ENCODE data around the gene NUP62. TPM values are rescaled to one million over a fixed set of nuclear protein-coding genes. Genes with fewer than 3 reads are reported as not detected.

NUP62 gene
- total RNA-seq, 1 donor from 2014 or later = 38.8 TPM

DNA sequence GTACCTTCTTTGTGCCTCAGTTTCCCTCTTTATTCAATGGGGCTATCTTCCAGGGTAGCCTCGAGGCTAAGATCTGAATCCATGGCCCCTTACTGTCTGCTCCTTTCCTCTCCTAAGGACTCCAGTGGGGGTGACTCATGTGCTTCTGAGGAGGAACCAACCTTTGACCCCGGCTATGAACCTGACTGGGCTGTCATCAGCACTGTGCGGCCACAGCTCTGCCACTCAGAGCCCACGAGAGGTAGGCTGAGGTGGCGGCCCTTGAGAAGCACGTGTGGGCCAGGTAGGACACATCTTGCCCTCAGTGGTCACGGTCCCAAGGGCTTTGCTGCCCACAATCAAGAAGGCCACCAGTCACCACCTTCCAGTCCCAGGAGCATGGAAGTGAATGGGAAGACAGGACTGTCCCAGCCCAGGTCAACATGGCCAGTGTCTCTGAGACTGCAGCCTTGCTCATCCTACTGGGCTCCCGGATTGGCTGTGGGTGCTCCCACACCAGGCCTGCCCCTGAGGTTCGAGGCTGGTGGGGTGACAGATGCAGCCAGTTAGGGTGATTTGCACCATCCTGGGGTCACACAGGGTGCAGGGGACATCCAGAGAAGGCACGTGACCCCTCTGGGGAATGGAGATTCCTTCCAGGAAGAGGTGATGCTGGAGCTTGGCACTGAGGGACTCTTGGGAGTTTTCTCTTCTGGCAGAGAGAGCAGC lies 49.0 kb downstream of the NUP62 start:
- TF ChIP-seq, protein P1, sequence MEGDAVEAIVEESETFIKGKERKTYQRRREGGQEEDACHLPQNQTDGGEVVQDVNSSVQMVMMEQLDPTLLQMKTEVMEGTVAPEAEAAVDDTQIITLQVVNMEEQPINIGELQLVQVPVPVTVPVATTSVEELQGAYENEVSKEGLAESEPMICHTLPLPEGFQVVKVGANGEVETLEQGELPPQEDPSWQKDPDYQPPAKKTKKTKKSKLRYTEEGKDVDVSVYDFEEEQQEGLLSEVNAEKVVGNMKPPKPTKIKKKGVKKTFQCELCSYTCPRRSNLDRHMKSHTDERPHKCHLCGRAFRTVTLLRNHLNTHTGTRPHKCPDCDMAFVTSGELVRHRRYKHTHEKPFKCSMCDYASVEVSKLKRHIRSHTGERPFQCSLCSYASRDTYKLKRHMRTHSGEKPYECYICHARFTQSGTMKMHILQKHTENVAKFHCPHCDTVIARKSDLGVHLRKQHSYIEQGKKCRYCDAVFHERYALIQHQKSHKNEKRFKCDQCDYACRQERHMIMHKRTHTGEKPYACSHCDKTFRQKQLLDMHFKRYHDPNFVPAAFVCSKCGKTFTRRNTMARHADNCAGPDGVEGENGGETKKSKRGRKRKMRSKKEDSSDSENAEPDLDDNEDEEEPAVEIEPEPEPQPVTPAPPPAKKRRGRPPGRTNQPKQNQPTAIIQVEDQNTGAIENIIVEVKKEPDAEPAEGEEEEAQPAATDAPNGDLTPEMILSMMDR (IDR thresholded peaks at IDR 0.05) = no peak
- intact Hi-C loops (cut with DNase I) = no loop called here
- Histone ChIP-seq H3K27ac (no peak overlapping the region), H3K9me3 (no peaks in the 10 kb centered on the region), H3K4me1 (peaks cover 11 to 17% of the 10 kb centered on the region in 2 donors), H3K36me3 (peaks cover 62 to 63% of the 10 kb centered on the region in 2 donors), H3K4me3 (no peak overlapping the region), H3K27me3 (no peaks in the 10 kb centered on the region)
- DNase-seq (ENCODE audit: low spot score in 2 of 2) = no peak

DNA sequence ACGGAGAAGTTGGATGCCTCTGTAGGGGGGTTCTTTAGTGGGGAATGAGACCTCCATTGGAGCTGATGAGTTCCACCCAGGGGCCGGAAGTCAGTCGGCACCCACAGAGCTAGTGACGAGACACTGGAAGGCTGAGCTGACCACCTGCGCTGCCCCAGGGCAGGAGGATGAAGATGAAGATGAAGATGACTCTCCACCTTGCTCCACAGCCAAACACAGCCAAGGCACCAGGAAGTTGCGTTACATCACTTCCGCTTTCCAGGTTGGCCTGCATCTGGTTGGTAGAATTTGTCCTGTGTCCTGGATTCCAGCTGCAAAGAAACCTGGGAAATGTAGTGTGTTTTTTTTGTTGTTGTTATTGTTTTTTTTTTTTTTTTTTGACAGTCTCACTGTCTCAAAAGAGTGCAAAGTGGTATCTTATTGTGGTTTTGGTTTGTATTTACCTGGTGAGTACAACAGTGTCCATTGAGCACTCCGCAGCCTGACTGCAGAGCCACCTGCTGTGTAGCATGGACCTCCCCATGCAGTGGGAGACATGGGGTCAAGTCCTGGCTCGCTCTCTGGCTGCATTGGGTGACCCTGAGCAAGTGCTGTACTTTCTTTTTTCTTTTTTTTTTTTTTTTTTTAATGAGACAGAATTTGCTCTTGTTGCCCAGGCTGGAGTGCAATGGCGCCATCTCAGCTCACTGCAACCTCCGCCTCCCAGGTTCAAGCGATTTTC lies 49.9 kb downstream of the NUP62 start:
- Histone ChIP-seq H3K27me3 (no peaks in the 10 kb centered on the region), H3K4me1 (peaks cover 11 to 23% of the 10 kb centered on the region in 2 donors), H3K4me3 (no peak overlapping the region), H3K36me3 (peaks cover 53 to 54% of the 10 kb centered on the region in 2 donors), H3K27ac (no peak overlapping the region), H3K9me3 (no peaks in the 10 kb centered on the region)
- no peak for DNase-seq (ENCODE audit: low spot score in 2 of 2)
- TF ChIP-seq, protein P1 (IDR thresholded peaks at IDR 0.05) = no peak
- intact Hi-C loops (cut with DNase I) = no loop called here

GRCh38 chr19:49878744-49879070 lies 50.6 kb downstream of the NUP62 start:
- no peaks in the 10 kb centered on the region for H3K9me3 ChIP-seq
- peaks cover 46 to 47% of the 10 kb centered on the region in 2 donors for H3K36me3 ChIP-seq
- no peaks in the 10 kb centered on the region for H3K27me3 ChIP-seq
- peaks cover 11 to 23% of the 10 kb centered on the region in 2 donors for H3K4me1 ChIP-seq
- peak overlapping the region; percentile 80 to 85 for H3K4me3 ChIP-seq
- peak overlapping the region in 1 of 2 donors; percentile 99 for H3K27ac ChIP-seq
- TF ChIP-seq, protein P1 (IDR thresholded peaks at IDR 0.05) = no peak
- intact Hi-C loops (cut with DNase I) = no loop called here
- no peak for DNase-seq (ENCODE audit: low spot score in 2 of 2)

DNA sequence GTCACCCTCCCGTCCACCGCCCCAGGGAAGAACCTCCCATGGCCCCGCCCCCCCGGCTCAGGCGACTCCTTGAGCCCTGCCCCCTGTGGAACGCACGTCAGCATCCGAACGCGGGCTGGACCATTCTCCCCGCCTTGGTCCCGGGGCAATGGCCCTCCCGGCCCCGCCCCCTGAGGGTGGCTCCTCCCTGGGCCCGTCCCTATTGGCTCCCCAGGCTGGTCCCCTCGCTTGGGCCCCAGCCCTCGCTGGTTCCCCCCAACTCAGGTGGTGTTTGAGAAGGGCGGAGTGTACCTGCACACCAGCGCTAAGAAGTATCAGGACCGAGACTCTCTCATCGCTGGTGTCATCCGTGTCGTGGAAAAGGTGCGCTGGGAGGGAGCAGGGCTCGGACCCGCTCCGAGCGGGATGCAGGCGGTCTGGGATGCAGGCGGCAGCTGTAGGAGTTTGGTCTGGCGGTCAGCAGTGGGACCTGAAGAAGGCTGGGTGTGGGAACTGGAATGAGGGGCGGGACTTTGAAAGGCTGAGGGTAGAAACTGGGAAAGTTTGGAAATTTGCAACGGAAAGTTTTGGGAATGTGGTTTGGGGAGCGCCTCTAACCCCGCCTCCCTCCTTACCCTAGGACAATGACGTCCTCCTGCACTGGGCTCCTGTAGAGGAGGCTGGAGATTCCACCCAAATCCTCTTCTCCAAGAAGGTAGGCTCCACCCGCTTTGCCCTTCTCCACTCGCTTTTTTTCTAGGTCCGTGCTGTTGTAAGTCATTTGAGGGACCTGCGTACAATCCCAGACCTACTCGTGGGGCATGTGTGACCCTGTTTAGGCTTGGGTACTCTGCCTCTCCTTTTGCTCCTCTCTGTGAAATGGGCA lies 51.2 kb downstream of the NUP62 start:
- H3K36me3 ChIP-seq = peaks cover 40 to 41% of the 10 kb centered on the region in 2 donors
- H3K27me3 ChIP-seq = no peaks in the 10 kb centered on the region
- TF ChIP-seq, protein P1 (IDR thresholded peaks at IDR 0.05) = no peak
- peak; percentile 94 to 99 for DNase-seq (ENCODE audit: low spot score in 2 of 2)
- no peaks in the 10 kb centered on the region for H3K9me3 ChIP-seq
- intact Hi-C loops (cut with DNase I) = loop anchor here (1.0 to 2.0 kb wide), 4 partner anchors 51 to 499 kb away; partner anchors contain the start of genes ATF5, FUZ, NR1H2 and NUP62
- H3K4me3 ChIP-seq = peak overlapping the region; percentile 80 to 85
- H3K4me1 ChIP-seq = peaks cover 11 to 23% of the 10 kb centered on the region in 2 donors
- peak overlapping the region; percentile 99 for H3K27ac ChIP-seq
